Tibial nerve (tissue), 4 donors: Measurements from ENCODE around the gene CCDC102B. TPM values are rescaled to one million over a fixed set of nuclear protein-coding genes. Genes with fewer than 3 reads are reported as not detected.

Experiments used
- DNase-seq, 2 donors: peaks; one replicate each; pipeline ENCODE4 v3.0.0-alpha.2; 2019; ENCODE audit warnings: low spot score in 2 of 2
- H3K27ac ChIP-seq, 4 donors: fragments of 200-600 bp; sonication (generic) in 3 of 4; one replicate each; pipeline ENCODE4 v1.5.1; 2017 to 2019; ENCODE audit warnings: mild to moderate bottlenecking in 1 of 4
- H3K27me3 ChIP-seq, 2 donors: fragments of 200-600 bp; sonication (generic) in 1 of 2; one replicate each; pipeline versions ENCODE4 v1.5.1 to v1.6.0; 2017 to 2019
- H3K36me3 ChIP-seq, 3 donors: fragments of 200-600 bp; sonication (generic); one replicate each; pipeline ENCODE4 v1.5.1; 2018 to 2019
- H3K4me1 ChIP-seq, 4 donors: fragments of 200-600 bp; sonication (generic) in 3 of 4; one replicate each; pipeline ENCODE4 v1.5.1; 2017 to 2019
- H3K4me3 ChIP-seq, 4 donors: fragments of 200-600 bp; sonication (generic) in 3 of 4; one replicate each; pipeline ENCODE4 v1.5.1; 2017 to 2019; ENCODE audit warnings: mild to moderate bottlenecking in 1 of 4, moderate library complexity in 1 of 4
- H3K9me3 ChIP-seq, 4 donors: fragments of 200-600 bp; sonication (generic) in 3 of 4; one replicate each; pipeline ENCODE4 v1.5.1; 2017 to 2019
- EP300 ChIP-seq, 2 donors: sonication (generic); formaldehyde crosslinking; IDR thresholded peaks; one replicate each; pipeline ENCODE4 v1.6.1; 2017; ENCODE audit warnings: antibody characterized with exemption in 2 of 2, mild to moderate bottlenecking in 1 of 2
- POLR2A ChIP-seq, 2 donors: fragments of 450-650 bp; IDR thresholded peaks; one replicate each; pipeline ENCODE4 v1.6.1; 2017; ENCODE audit warnings: antibody characterized with exemption in 2 of 2, mild to moderate bottlenecking in 2 of 2, moderate library complexity in 2 of 2
- WGBS, 2 donors: methylation state at CpG; one replicate each; pipeline ENCODE4 v1.1.5; 2018; 5-methylcytosine and 5-hydroxymethylcytosine counted together
- total RNA-seq, 4 donors: library from RNA; depleted of rRNA; stranded (reverse); fragments of >200 nt; gene quantifications; one replicate each; pipeline ENCODE4 v1.1.0, GENCODE V29; 2016
- TF ChIP-seq, protein P1 (sequence below), 5 experiments: fragments of 200-600 bp in 3 of 5; fragments of 450-650 bp in 2 of 5; sonication (generic) in 3 of 5; IDR thresholded peaks; one replicate each; pipeline ENCODE4 v1.5.1; 2016 to 2019; ENCODE audit warnings: antibody characterized with exemption in 5 of 5, mild to moderate bottlenecking in 3 of 5, moderate library complexity in 2 of 5

Gene CCDC102B
- total RNA-seq, 4 donors from 2014 or later, result 5.7 to 27.5 (median 15.3) TPM

GRCh38 chr18:68918216-68918615 lies 120.3 kb downstream of the CCDC102B start:
- WGBS, 2 donors, result 88 to 91% methylated on average over 3 of the region's 3 CpGs
- Histone ChIP-seq H3K9me3 (no peaks in the 10 kb centered on the region), H3K4me3 (no peak overlapping the region), H3K36me3 (no peaks in the 10 kb centered on the region), H3K27ac (no peak overlapping the region), H3K4me1 (no peaks in the 10 kb centered on the region), H3K27me3 (no peaks in the 10 kb centered on the region)
- no peak for DNase-seq
- TF ChIP-seq EP300 (IDR thresholded peaks at IDR 0.05), result no peak
- no peak for TF ChIP-seq POLR2A (IDR thresholded peaks at IDR 0.05)
- TF ChIP-seq, protein P1, sequence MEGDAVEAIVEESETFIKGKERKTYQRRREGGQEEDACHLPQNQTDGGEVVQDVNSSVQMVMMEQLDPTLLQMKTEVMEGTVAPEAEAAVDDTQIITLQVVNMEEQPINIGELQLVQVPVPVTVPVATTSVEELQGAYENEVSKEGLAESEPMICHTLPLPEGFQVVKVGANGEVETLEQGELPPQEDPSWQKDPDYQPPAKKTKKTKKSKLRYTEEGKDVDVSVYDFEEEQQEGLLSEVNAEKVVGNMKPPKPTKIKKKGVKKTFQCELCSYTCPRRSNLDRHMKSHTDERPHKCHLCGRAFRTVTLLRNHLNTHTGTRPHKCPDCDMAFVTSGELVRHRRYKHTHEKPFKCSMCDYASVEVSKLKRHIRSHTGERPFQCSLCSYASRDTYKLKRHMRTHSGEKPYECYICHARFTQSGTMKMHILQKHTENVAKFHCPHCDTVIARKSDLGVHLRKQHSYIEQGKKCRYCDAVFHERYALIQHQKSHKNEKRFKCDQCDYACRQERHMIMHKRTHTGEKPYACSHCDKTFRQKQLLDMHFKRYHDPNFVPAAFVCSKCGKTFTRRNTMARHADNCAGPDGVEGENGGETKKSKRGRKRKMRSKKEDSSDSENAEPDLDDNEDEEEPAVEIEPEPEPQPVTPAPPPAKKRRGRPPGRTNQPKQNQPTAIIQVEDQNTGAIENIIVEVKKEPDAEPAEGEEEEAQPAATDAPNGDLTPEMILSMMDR (IDR thresholded peaks at IDR 0.05), result no peak

DNA sequence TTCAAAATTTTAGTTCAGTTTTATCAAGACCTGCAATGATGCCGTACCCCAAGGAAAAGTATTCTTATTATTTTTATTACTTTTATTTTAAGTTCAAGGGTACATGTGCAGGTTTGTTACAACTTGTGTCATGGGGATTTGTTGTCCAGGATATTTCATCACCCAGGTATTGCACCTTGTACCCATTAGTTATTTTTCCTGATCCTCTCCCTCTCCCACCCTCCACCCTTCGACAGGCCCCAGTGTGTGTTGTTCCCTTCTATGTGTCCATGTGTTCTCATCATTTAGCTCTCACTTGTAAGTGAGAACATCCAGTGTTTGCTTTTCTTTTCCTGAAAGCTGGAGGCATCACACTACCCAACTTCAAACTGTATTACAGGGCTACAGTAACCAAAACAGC lies 122.0 kb downstream of the CCDC102B start:
- no peaks in the 10 kb centered on the region for H3K4me1 ChIP-seq
- DNase-seq, result no peak
- no peak overlapping the region for H3K27ac ChIP-seq
- no peaks in the 10 kb centered on the region for H3K27me3 ChIP-seq
- H3K9me3 ChIP-seq, result no peaks in the 10 kb centered on the region
- H3K36me3 ChIP-seq, result no peaks in the 10 kb centered on the region
- 89 to 96% methylated on average over 2 of the region's 2 CpGs for WGBS, 2 donors
- TF ChIP-seq, protein P1 (IDR thresholded peaks at IDR 0.05), result no peak
- no peak for TF ChIP-seq EP300 (IDR thresholded peaks at IDR 0.05)
- TF ChIP-seq POLR2A (IDR thresholded peaks at IDR 0.05), result no peak
- no peak overlapping the region for H3K4me3 ChIP-seq

DNA sequence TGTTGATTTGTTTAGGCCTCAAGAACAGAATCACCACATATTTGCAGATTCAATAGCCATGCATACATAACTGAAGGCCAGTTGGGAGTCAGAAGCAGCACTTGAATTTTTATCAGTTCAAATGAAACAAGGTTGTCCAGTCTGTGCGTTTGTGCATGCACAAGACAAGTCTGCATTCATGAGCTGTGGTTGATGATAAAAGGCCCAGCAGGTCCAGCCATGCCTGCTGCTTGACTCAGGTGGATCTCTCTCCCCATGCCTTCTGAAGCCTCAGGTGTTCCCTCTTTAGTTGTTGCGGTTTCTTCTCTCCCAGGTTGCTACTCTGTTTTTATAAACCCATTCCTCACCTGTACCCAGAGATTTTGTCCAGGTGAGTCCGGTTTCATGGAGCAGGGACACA lies 124.5 kb downstream of the CCDC102B start:
- H3K4me3 ChIP-seq, result no peak overlapping the region
- TF ChIP-seq EP300 (IDR thresholded peaks at IDR 0.05) (no peak), POLR2A (IDR thresholded peaks at IDR 0.05) (no peak)
- TF ChIP-seq, protein P1 (IDR thresholded peaks at IDR 0.05), result no peak
- no peaks in the 10 kb centered on the region for H3K27me3 ChIP-seq
- no peaks in the 10 kb centered on the region for H3K4me1 ChIP-seq
- H3K9me3 ChIP-seq, result no peaks in the 10 kb centered on the region
- H3K27ac ChIP-seq, result no peak overlapping the region
- no peak for DNase-seq
- no peaks in the 10 kb centered on the region for H3K36me3 ChIP-seq
- 88 to 93% methylated on average over 3 of the region's 3 CpGs for WGBS, 2 donors

DNA sequence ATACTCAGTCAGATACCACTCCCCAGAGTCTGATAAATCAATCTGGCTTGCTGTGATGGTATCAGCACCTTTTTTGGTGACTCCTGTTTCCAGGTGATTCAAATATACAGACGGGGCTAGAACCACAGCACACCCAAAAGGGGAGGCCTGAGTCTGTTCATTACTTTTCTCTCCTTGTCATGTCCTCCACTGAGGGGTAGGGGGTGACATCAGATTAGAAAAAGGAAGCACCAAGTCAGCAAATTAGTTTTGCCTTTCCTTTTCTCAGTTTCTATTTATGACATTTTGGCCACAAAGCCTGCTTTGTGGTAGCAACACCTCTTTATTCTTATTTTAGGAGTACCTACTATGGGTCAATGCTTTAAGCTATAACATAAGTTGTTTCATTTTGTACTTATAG lies 127.4 kb downstream of the CCDC102B start:
- Histone ChIP-seq H3K36me3 (no peaks in the 10 kb centered on the region), H3K4me1 (no peaks in the 10 kb centered on the region), H3K27me3 (no peaks in the 10 kb centered on the region), H3K9me3 (no peaks in the 10 kb centered on the region), H3K4me3 (no peak overlapping the region), H3K27ac (no peak overlapping the region)
- no peak for TF ChIP-seq EP300 (IDR thresholded peaks at IDR 0.05)
- TF ChIP-seq, protein P1 (IDR thresholded peaks at IDR 0.05), result peak in 3 of 5 experiments; percentile 17 to 26 (median 23)
- DNase-seq, result no peak
- WGBS, 2 donors, result 8 to 24% methylated on average over 1 of the region's 1 CpG

- no peak for DNase-seq
- H3K27me3 ChIP-seq, result no peaks in the 10 kb centered on the region
- H3K4me3 ChIP-seq, result no peak overlapping the region
- no peak overlapping the region for H3K27ac ChIP-seq
- 62 to 67% methylated on average over 6 of the region's 6 CpGs for WGBS, 2 donors
- no peaks in the 10 kb centered on the region for H3K4me1 ChIP-seq
- no peaks in the 10 kb centered on the region for H3K9me3 ChIP-seq
- TF ChIP-seq POLR2A (IDR thresholded peaks at IDR 0.05) (no peak), EP300 (IDR thresholded peaks at IDR 0.05) (no peak)
- TF ChIP-seq, protein P1 (IDR thresholded peaks at IDR 0.05), result no peak
- H3K36me3 ChIP-seq, result no peaks in the 10 kb centered on the region
Observed at GRCh38 chr18:68928762-68929675, 131.1 kb downstream of the CCDC102B start.
